ENCODE measurements around the gene NSMF. TPM values are rescaled to one million over a fixed set of nuclear protein-coding genes. Genes with fewer than 3 reads are reported as not detected.

Gene NSMF
- total RNA-seq, 1 experiment from 2014 or later = 52.7 TPM

DNA sequence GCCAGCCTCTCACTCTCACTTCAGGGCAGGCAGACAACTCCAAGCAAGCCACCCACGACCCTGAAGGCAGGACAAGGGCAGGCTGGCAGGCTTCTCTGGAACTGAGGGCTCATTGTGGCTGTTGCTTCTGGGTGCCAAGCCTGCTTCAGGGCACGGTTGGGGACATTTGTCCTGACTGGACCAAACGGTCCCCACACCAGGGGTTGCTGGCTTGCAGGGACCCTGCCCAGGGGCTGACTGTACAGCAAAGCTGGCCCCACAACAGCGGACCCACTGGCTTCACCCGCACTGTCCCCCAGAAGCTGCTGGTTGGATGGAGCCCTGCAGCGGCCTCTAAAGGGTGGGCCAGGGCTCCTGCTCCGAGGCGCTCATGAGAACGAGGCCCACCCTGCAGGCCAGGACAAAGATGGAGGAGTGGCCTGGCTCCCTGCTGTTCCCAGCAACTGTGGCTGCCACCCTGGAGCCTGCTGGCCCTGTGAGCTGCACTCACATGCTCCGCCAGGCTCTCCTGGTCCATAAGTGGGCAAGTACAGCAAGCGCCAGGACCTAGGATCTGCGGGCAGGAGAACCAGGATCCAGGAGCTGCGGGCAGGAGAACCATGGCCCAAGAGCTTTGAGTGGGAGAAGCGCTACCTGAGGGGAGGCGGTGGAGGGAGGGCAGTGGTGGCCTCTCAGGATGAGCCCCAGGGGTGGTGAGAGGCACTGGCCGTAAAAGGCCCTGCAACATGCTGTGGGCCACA lies 34.4 kb upstream of the NSMF start:
- Histone ChIP-seq H3K27ac (ENCODE audit: low read depth, low read length, poor library complexity, severe bottlenecking) (no peak overlapping the region), H3K4me1 (ENCODE audit: insufficient read depth, low read length, poor library complexity, severe bottlenecking) (no peaks in the 10 kb centered on the region), H3K4me3 (ENCODE audit: low read depth, low read length, poor library complexity, severe bottlenecking) (no peak overlapping the region), H3K27me3 (replicated peaks; ENCODE audit: insufficient read depth, low read depth, low read length, poor library complexity) (no peaks in the 10 kb centered on the region), H3K9me3 (ENCODE audit: low read depth, low read length, poor library complexity, severe bottlenecking) (no peaks in the 10 kb centered on the region), H3K36me3 (ENCODE audit: insufficient read depth, low read length, poor library complexity, severe bottlenecking) (no peaks in the 10 kb centered on the region)
- CTCF ChIA-PET = no interaction called here
- BruUV-seq (replicated peaks) = no TSS peak
- intact Hi-C loops (cut with micrococcal nuclease; ENCODE audit: unreplicated experiment) = no loop called here
- POLR2A ChIA-PET (ENCODE audit: low non-redundant PET) = no interaction called here
- no peak for DNase-seq (ENCODE audit: low spot score)
- TF ChIP-seq, protein P1, sequence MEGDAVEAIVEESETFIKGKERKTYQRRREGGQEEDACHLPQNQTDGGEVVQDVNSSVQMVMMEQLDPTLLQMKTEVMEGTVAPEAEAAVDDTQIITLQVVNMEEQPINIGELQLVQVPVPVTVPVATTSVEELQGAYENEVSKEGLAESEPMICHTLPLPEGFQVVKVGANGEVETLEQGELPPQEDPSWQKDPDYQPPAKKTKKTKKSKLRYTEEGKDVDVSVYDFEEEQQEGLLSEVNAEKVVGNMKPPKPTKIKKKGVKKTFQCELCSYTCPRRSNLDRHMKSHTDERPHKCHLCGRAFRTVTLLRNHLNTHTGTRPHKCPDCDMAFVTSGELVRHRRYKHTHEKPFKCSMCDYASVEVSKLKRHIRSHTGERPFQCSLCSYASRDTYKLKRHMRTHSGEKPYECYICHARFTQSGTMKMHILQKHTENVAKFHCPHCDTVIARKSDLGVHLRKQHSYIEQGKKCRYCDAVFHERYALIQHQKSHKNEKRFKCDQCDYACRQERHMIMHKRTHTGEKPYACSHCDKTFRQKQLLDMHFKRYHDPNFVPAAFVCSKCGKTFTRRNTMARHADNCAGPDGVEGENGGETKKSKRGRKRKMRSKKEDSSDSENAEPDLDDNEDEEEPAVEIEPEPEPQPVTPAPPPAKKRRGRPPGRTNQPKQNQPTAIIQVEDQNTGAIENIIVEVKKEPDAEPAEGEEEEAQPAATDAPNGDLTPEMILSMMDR (conservative IDR thresholded peaks at IDR 0.05; ENCODE audit: low read depth, low read length) = no peak
- TF ChIP-seq EZH2 (IDR thresholded peaks at IDR 0.05; ENCODE audit: borderline replicate concordance, low read depth, low read length, poor library complexity, severe bottlenecking) = no peak

DNA sequence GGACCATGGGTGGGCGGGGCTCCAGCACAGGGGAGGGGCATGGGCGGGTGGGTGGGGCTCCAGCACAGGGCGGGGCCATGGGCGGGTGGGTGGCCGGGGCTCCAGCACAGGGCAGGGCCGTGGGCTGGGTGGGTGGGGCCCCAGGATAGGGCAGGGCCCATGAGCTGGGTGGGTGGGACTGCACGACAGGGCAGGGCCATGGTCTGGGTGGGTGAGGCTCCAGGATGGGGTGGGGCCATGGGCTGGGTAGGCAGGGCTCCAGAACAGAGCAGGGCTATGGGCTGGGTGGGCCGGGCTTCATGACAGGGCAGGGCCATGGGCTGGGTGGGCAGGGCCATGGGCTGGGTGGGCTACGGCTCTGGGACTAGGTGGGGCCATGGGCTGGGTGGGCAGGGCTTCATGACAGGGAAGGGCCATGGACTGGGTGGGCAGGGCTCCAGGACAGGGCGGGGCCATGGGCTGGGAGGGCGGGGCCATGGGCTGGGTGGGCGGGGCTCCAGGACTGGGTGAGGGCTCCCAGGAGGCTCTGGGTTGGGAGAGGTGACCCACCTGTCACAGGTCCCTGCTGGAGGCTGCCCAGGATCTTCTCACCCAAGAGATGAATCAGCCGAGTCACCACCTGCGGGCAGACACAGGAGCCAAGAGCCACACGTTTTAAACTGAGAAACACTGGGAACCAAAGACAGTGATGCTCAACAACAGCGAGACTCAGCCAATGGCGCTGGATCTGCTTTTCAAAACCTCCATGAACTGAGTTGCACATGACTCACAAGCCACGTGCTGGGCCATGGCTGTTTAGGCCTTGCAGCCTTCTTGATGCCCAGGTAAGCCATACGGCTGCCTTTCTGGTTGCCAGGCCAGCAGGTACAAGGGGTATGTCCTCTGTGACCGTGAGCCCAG lies 33.6 kb upstream of the NSMF start:
- Histone ChIP-seq H3K4me3 (ENCODE audit: low read depth, low read length, poor library complexity, severe bottlenecking) (no peak overlapping the region), H3K27ac (ENCODE audit: low read depth, low read length, poor library complexity, severe bottlenecking) (no peak overlapping the region), H3K36me3 (ENCODE audit: insufficient read depth, low read length, poor library complexity, severe bottlenecking) (no peaks in the 10 kb centered on the region), H3K4me1 (ENCODE audit: insufficient read depth, low read length, poor library complexity, severe bottlenecking) (no peaks in the 10 kb centered on the region), H3K27me3 (replicated peaks; ENCODE audit: insufficient read depth, low read depth, low read length, poor library complexity) (no peaks in the 10 kb centered on the region), H3K9me3 (ENCODE audit: low read depth, low read length, poor library complexity, severe bottlenecking) (no peaks in the 10 kb centered on the region)
- BruUV-seq (replicated peaks) = no TSS peak
- POLR2A ChIA-PET (ENCODE audit: low non-redundant PET) = no interaction called here
- TF ChIP-seq, protein P1 (conservative IDR thresholded peaks at IDR 0.05; ENCODE audit: low read depth, low read length) = no peak
- TF ChIP-seq EZH2 (IDR thresholded peaks at IDR 0.05; ENCODE audit: borderline replicate concordance, low read depth, low read length, poor library complexity, severe bottlenecking) = no peak
- CTCF ChIA-PET = interaction anchor here (0.6 kb wide), 1 partner anchor 197 kb away, joined by 4 read pairs; no protein-coding TSS in a partner anchor
- intact Hi-C loops (cut with micrococcal nuclease; ENCODE audit: unreplicated experiment) = no loop called here
- peak; percentile 63 for DNase-seq (ENCODE audit: low spot score)

DNA sequence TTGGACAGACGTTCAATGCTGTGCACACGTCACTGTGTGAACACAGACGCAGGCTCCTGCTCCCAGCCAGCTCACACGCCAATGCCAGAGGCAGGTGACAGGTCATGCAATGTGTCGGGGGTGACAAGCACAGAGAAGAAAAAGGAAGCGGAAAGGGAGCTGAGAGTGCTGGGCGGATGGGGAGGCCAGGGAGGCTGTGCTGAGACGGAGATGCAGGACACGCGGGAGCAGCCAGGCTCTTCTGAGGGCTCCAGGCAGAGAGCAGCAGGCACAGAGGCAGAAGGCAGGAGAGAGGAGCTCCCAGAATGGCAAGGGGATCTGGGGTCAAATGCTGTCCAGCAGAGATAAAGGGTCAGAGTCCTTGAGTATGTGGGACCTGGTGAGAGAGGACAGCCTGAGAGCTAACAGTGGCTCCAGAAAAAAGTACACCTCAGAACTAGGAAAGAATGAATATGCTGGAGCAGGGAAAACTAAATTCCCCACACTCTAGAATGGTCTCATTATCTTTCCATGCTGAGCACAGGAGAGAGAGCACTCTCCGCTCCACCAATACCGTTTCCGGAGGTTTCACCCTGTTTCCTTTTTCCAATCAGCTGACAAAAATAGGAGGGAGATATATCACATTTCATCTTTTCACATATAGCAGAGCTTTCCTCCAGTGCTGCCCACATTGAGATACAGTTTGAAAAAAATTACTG lies 32.8 kb upstream of the NSMF start:
- no peaks in the 10 kb centered on the region for H3K9me3 ChIP-seq (ENCODE audit: low read depth, low read length, poor library complexity, severe bottlenecking)
- intact Hi-C loops (cut with micrococcal nuclease; ENCODE audit: unreplicated experiment) = no loop called here
- ChIA-PET POLR2A (ENCODE audit: low non-redundant PET) (no interaction called here), CTCF (interaction anchor here (0.6 kb wide), 1 partner anchor 197 kb away, joined by 4 read pairs; no protein-coding TSS in a partner anchor)
- no peaks in the 10 kb centered on the region for H3K36me3 ChIP-seq (ENCODE audit: insufficient read depth, low read length, poor library complexity, severe bottlenecking)
- DNase-seq (ENCODE audit: low spot score) = no peak
- TF ChIP-seq, protein P1 (conservative IDR thresholded peaks at IDR 0.05; ENCODE audit: low read depth, low read length) = no peak
- no peak for TF ChIP-seq EZH2 (IDR thresholded peaks at IDR 0.05; ENCODE audit: borderline replicate concordance, low read depth, low read length, poor library complexity, severe bottlenecking)
- H3K4me3 ChIP-seq (ENCODE audit: low read depth, low read length, poor library complexity, severe bottlenecking) = no peak overlapping the region
- no peak overlapping the region for H3K27ac ChIP-seq (ENCODE audit: low read depth, low read length, poor library complexity, severe bottlenecking)
- H3K4me1 ChIP-seq (ENCODE audit: insufficient read depth, low read length, poor library complexity, severe bottlenecking) = no peaks in the 10 kb centered on the region
- H3K27me3 ChIP-seq (replicated peaks; ENCODE audit: insufficient read depth, low read depth, low read length, poor library complexity) = no peaks in the 10 kb centered on the region
- no TSS peak for BruUV-seq (replicated peaks)
